HCT116 (cell line): ENCODE results near the gene COA8. TPM values are rescaled to one million over a fixed set of nuclear protein-coding genes. Genes with fewer than 3 reads are reported as not detected.

Experiments used
- ATAC-seq: fragments of 200-7000 bp; cut with Tn5 transposase; 2 replicates; pipeline ENCODE4 v1.9.1; 2020; ENCODE audit warnings: mild to moderate bottlenecking, moderate library complexity
- BruUV-seq: library from RNA; stranded (reverse); fragments of 400-500 nt; replicated peaks from 2 replicates; lab custom pipeline; 2021; lab: Mats Ljungman, UMichigan
- CTCF ChIA-PET: fragments of 300-600 bp; sonication (Branson Sonifier 250); formaldehyde crosslinking; loops from one replicate; lab custom pipeline; 2021; ENCODE audit warnings: antibody characterized with exemption; lab: Charles Lee
- POLR2A ChIA-PET: fragments of 300-600, 350-600 bp; sonication (Branson Sonifier 250); formaldehyde crosslinking; loops from one replicate; lab custom pipeline; 2021; ENCODE audit warnings: antibody characterized with exemption; lab: Charles Lee
- RAD21 ChIA-PET, 2 experiments: fragments of 300-600 bp; sonication (Branson Sonifier 250); formaldehyde crosslinking; loops; one replicate each; lab custom pipeline; 2023; ENCODE audit warnings: low total read pairs in 2 of 2; ENCODE audit not compliant: uncharacterized antibody in 2 of 2, unreplicated experiment in 2 of 2, low non-redundant PET in 1 of 2; lab: Charles Lee
- DNase-seq: peaks from one replicate; pipeline ENCODE4 v3.0.0-alpha.2; 2010; ENCODE audit warnings: low read depth, low spot score
- H2AFZ ChIP-seq: fragments of 200-600 bp; shearing (Covaris generic), sonication (generic); 2 replicates; pipeline ENCODE4 v1.6.1; 2017; ENCODE audit warnings: low read depth, mixed run types, mixed read lengths, antibody characterized with exemption, low read length; ENCODE audit not compliant: poor library complexity, severe bottlenecking
- H3K27ac ChIP-seq: 2 replicates; pipeline ENCODE4 v1.5.1; 2012; ENCODE audit warnings: low read depth, low read length
- H3K27me3 ChIP-seq: fragments of 200-600 bp; sonication (generic); 2 replicates; pipeline ENCODE4 v1.6.1; 2016; ENCODE audit warnings: mixed run types, low read length, mixed read lengths; ENCODE audit not compliant: insufficient read depth
- H3K36me3 ChIP-seq, 2 experiments: fragments of 200-500 bp in 1 of 2; fragments of 200-600 bp in 1 of 2; sonication (Bioruptor generic) in 1 of 2; sonication (generic) in 1 of 2; 2 replicates each; pipeline versions ENCODE4 v1.5.1 to v1.6.1; 2014 to 2016; ENCODE audit warnings: low read length in 2 of 2, inconsistent platforms in 1 of 2, mixed read lengths in 1 of 2, mixed run types in 1 of 2; ENCODE audit not compliant: insufficient read depth in 2 of 2, control insufficient read depth in 1 of 2
- H3K4me1 ChIP-seq, 2 experiments: fragments of 200-600 bp in 1 of 2; sonication (generic) in 1 of 2; 2 replicates each; pipeline versions ENCODE4 v1.5.1 to v1.6.1; 2012 to 2017; ENCODE audit warnings: low read length in 2 of 2, inconsistent platforms in 1 of 2, mild to moderate bottlenecking in 1 of 2, mixed read lengths in 1 of 2, mixed run types in 1 of 2, moderate library complexity in 1 of 2; ENCODE audit not compliant: insufficient read depth in 2 of 2, control insufficient read depth in 1 of 2
- H3K4me2 ChIP-seq: fragments of 200-600 bp; sonication (generic); 2 replicates; pipeline ENCODE4 v1.6.1; 2017; ENCODE audit warnings: mixed run types, low read length, mixed read lengths
- H3K4me3 ChIP-seq, 2 experiments: fragments of 200-600 bp in 1 of 2; sonication (generic) in 1 of 2; replicated peaks in 1 of 2; 2 replicates each; pipeline ENCODE4 v1.5.1; 2011 to 2016; ENCODE audit warnings: low read length in 2 of 2, control low read depth in 1 of 2, low read depth in 1 of 2, mild to moderate bottlenecking in 1 of 2, mixed read lengths in 1 of 2, mixed run types in 1 of 2
- H3K79me2 ChIP-seq: fragments of 200-600 bp; sonication (generic); 2 replicates; pipeline ENCODE4 v1.6.1; 2017; ENCODE audit warnings: mild to moderate bottlenecking, mixed run types, low read length, moderate library complexity, mixed read lengths; ENCODE audit not compliant: insufficient read depth
- H3K9ac ChIP-seq: fragments of 200-600 bp; sonication (generic); 2 replicates; pipeline ENCODE4 v1.6.1; 2016; ENCODE audit warnings: low read length, mixed read lengths
- H3K9me2 ChIP-seq: fragments of 200-600 bp; sonication (generic), shearing (Covaris generic); 2 replicates; pipeline ENCODE4 v1.6.1; 2017; ENCODE audit warnings: mixed run types, mild to moderate bottlenecking, moderate library complexity; ENCODE audit not compliant: insufficient read depth
- H3K9me3 ChIP-seq, 2 experiments: fragments of 200-500 bp in 1 of 2; fragments of 200-600 bp in 1 of 2; sonication (Bioruptor generic) in 1 of 2; sonication (generic) in 1 of 2; 2 replicates each; pipeline ENCODE4 v1.6.1; 2014 to 2017; ENCODE audit warnings: low read length in 2 of 2, mixed read lengths in 2 of 2, inconsistent platforms in 1 of 2, low read depth in 1 of 2, mild to moderate bottlenecking in 1 of 2, mixed run types in 1 of 2, moderate library complexity in 1 of 2; ENCODE audit not compliant: control insufficient read depth in 1 of 2, insufficient read depth in 1 of 2
- H4K20me1 ChIP-seq: fragments of 200-600 bp; sonication (generic), shearing (Covaris generic); 2 replicates; pipeline ENCODE4 v1.6.1; 2017; ENCODE audit warnings: mixed run types, mild to moderate bottlenecking, moderate library complexity; ENCODE audit not compliant: insufficient read depth
- CBX3 ChIP-seq: IDR thresholded peaks from 2 replicates; pipeline ENCODE4 v1.6.1; 2012; ENCODE audit warnings: low read depth
- CEBPB ChIP-seq: IDR thresholded peaks from 2 replicates; pipeline ENCODE4 v1.6.1; 2012; ENCODE audit warnings: low read depth
- ELF1 ChIP-seq: IDR thresholded peaks from 2 replicates; pipeline ENCODE4 v1.6.1; 2012; ENCODE audit warnings: low read depth, borderline replicate concordance
- EZH2 ChIP-seq: fragments of 200-600 bp; sonication (generic); IDR thresholded peaks from 2 replicates; pipeline ENCODE4 v1.6.1; 2017; ENCODE audit warnings: antibody characterized with exemption, mixed run types
- EZH2phosphoT487 ChIP-seq: fragments of 200-600 bp; IDR thresholded peaks from 2 replicates; pipeline ENCODE4 v1.6.1; 2018; ENCODE audit warnings: antibody characterized with exemption, borderline replicate concordance
- FOSL1 ChIP-seq: IDR thresholded peaks from 2 replicates; pipeline ENCODE4 v1.6.1; 2012; ENCODE audit warnings: low read depth
- RAD21 ChIP-seq: IDR thresholded peaks from 2 replicates; pipeline ENCODE4 v1.6.1; 2012; ENCODE audit warnings: low read depth, mild to moderate bottlenecking
- TCF7L2 ChIP-seq: IDR thresholded peaks from 2 replicates; pipeline ENCODE4 v1.7.0; 2011; ENCODE audit warnings: borderline replicate concordance, inconsistent platforms; ENCODE audit not compliant: insufficient read depth, insufficient read length; ENCODE audit errors: extremely low read depth
- YY1 ChIP-seq: IDR thresholded peaks from 2 replicates; pipeline ENCODE4 v1.6.1; 2011; ENCODE audit warnings: low read length, low read depth, moderate library complexity, mild to moderate bottlenecking; ENCODE audit not compliant: insufficient replicate concordance; ENCODE audit errors: extremely low read depth
- ZNF274 ChIP-seq: fragments of 200-500 bp; sonication (Bioruptor generic); IDR thresholded peaks from 2 replicates; pipeline ENCODE4 v1.6.1; 2014; ENCODE audit warnings: mild to moderate bottlenecking, low read depth, low read length, inconsistent platforms
- intact Hi-C: fragments of 100-400 bp; cut with micrococcal nuclease; formaldehyde crosslinking; loops from 2 replicates; pipeline ENCODE4 v1.10.0; 2022
- total RNA-seq: library from RNA; stranded (reverse); gene quantifications from one replicate; pipeline ENCODE4 v1.2.1, GENCODE V29; 2021; ENCODE audit not compliant: unreplicated experiment
- TF ChIP-seq, protein P1 (sequence below): IDR thresholded peaks from 2 replicates; pipeline ENCODE4 v1.6.1; 2012; ENCODE audit warnings: low read depth
- TF ChIP-seq, protein P2 (sequence below): IDR thresholded peaks from 2 replicates; pipeline ENCODE4 v1.6.1; 2011; ENCODE audit warnings: mild to moderate bottlenecking, low read length, moderate library complexity; ENCODE audit not compliant: insufficient replicate concordance; ENCODE audit errors: extremely low read depth
- TF ChIP-seq, protein P3 (sequence below): IDR thresholded peaks from 2 replicates; pipeline ENCODE4 v1.6.1; 2012
- TF ChIP-seq, protein P4 (sequence below): IDR thresholded peaks from 2 replicates; pipeline ENCODE4 v1.6.1; 2012

COA8 gene
- total RNA-seq, 1 experiment from 2014 or later, result 29.4 TPM

DNA sequence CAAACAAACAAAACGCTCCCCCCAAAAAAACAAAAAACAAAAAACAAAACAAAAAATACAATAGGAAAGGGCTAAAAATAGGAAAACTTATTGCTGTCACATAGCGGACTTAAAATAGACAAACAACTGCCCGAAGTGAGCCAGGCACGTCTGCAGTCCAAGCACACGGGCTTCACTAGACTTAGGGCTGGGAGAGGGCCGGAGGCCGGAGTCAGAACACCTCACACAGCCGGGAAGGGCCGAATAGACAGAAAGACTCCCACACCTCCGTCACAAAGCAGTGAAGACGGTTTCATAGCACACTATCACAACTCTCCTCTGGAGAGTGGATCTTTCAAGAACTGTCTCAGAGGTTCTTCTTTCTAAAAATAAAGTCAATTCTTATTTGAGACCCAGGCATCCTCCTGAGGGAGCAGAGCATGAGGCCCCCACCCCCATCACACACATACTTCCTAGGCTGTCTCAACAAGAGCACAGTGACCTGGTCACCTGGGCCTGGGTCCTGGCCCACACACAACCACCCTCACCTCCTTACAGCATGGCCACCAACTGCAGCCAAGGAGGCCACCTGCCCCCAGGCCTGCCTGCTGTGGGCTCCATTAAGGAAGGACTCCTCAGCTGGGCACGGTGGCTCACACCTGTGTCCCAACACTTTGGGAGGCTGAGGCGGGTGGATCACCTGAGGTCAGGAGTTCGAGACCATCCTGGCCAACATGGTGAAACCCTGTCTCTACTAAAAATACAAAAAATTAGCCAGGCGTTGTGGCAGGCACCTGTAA, 7.0 kb upstream of the COA8 start:
- Histone ChIP-seq H3K4me2 (no peak overlapping the region), H3K9ac (no peak overlapping the region), H3K9me3 (no peaks in the 10 kb centered on the region), H4K20me1 (peaks cover 6% of the 10 kb centered on the region; the same call in 1 of the 2 replicates), H3K27ac (no peak overlapping the region), H3K4me1 (peaks cover 18 to 27% of the 10 kb centered on the region in 2 experiments), H3K9me2 (no peaks in the 10 kb centered on the region), H3K27me3 (no peaks in the 10 kb centered on the region), H3K4me3 (no peak overlapping the region), H2AFZ (no peak overlapping the region), H3K79me2 (peaks cover 44% of the 10 kb centered on the region), H3K36me3 (peaks cover 13 to 26% of the 10 kb centered on the region in 2 experiments; a peak in 3 of 4 replicates)
- intact Hi-C loops, result no loop called here
- no TSS peak for BruUV-seq
- POLR2A ChIA-PET, result no interaction called here
- TF ChIP-seq TCF7L2 (no peak), EZH2 (no peak), FOSL1 (no peak), CEBPB (no peak), RAD21 (no peak), ELF1 (no peak), ZNF274 (no peak), EZH2phosphoT487 (no peak), YY1 (no peak), CBX3 (no peak)
- TF ChIP-seq, protein P1, sequence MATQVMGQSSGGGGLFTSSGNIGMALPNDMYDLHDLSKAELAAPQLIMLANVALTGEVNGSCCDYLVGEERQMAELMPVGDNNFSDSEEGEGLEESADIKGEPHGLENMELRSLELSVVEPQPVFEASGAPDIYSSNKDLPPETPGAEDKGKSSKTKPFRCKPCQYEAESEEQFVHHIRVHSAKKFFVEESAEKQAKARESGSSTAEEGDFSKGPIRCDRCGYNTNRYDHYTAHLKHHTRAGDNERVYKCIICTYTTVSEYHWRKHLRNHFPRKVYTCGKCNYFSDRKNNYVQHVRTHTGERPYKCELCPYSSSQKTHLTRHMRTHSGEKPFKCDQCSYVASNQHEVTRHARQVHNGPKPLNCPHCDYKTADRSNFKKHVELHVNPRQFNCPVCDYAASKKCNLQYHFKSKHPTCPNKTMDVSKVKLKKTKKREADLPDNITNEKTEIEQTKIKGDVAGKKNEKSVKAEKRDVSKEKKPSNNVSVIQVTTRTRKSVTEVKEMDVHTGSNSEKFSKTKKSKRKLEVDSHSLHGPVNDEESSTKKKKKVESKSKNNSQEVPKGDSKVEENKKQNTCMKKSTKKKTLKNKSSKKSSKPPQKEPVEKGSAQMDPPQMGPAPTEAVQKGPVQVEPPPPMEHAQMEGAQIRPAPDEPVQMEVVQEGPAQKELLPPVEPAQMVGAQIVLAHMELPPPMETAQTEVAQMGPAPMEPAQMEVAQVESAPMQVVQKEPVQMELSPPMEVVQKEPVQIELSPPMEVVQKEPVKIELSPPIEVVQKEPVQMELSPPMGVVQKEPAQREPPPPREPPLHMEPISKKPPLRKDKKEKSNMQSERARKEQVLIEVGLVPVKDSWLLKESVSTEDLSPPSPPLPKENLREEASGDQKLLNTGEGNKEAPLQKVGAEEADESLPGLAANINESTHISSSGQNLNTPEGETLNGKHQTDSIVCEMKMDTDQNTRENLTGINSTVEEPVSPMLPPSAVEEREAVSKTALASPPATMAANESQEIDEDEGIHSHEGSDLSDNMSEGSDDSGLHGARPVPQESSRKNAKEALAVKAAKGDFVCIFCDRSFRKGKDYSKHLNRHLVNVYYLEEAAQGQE, result no peak
- TF ChIP-seq, protein P2, sequence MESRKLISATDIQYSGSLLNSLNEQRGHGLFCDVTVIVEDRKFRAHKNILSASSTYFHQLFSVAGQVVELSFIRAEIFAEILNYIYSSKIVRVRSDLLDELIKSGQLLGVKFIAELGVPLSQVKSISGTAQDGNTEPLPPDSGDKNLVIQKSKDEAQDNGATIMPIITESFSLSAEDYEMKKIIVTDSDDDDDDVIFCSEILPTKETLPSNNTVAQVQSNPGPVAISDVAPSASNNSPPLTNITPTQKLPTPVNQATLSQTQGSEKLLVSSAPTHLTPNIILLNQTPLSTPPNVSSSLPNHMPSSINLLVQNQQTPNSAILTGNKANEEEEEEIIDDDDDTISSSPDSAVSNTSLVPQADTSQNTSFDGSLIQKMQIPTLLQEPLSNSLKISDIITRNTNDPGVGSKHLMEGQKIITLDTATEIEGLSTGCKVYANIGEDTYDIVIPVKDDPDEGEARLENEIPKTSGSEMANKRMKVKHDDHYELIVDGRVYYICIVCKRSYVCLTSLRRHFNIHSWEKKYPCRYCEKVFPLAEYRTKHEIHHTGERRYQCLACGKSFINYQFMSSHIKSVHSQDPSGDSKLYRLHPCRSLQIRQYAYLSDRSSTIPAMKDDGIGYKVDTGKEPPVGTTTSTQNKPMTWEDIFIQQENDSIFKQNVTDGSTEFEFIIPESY, result no peak
- TF ChIP-seq, protein P3, sequence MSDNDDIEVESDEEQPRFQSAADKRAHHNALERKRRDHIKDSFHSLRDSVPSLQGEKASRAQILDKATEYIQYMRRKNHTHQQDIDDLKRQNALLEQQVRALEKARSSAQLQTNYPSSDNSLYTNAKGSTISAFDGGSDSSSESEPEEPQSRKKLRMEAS, result no peak
- TF ChIP-seq, protein P4, sequence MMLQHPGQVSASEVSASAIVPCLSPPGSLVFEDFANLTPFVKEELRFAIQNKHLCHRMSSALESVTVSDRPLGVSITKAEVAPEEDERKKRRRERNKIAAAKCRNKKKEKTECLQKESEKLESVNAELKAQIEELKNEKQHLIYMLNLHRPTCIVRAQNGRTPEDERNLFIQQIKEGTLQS, result no peak
- RAD21 ChIA-PET, result no interaction called here
- no peak for DNase-seq
- CTCF ChIA-PET, result interaction anchor here (1.1 kb wide), 1 partner anchor 9 kb away, joined by 3 read pairs; no protein-coding TSS in a partner anchor
- no peak for ATAC-seq
